ENCODE results near the gene KCNMA1.

Gene KCNMA1

DNA sequence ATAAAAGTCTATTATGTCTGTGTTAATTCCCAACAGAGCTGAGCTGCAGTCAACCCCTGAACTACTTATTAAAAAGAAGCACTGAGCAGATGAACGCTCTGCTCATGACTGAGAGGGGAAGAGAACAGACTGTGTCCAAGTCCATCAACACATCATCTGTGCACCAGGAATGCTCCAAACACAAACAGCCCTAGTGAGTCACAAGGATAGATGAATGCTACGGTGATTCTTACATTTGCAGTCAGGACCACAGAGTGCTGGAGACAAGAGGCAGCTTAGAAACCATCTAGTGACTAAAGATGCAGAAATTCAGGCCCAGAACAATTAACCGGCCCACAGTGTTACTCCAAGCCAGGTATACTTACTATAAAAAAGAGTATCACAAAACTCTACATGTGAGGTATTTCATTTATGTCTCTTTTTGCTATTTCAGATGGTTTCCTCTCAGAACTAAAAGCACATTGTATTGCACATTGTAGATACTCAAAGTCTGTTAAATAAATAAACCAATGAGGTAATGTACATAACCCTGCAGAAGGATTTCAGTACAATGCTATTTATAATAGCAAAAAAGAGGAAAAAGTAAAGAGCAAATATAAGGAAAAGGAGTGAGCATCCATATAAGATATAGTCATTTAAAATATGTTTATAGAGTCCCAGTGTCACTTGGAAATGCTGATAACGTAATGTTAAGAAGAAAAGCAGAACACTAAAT lies 159.2 kb downstream of the KCNMA1 start:
- DNase-seq, result no peak

DNA sequence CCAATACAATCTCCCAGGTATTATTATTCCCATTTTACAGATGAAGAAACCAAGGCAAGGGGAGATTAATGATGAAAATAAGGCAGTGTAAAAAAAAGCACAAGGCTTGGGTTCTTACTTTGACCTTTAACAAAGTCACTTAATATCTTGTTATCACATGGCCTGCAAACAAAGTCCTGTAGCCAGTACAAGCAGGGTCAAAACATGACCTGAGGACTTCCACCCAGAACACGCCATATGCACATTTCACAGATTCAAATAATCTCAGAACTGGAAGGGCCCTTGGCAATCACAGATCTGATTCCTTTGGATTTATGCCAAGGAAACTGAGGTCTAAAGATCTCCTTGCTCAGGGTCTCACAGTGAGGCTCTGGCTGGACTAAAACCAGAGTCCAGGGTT lies 162.1 kb downstream of the KCNMA1 start:
- no peak for DNase-seq

DNA sequence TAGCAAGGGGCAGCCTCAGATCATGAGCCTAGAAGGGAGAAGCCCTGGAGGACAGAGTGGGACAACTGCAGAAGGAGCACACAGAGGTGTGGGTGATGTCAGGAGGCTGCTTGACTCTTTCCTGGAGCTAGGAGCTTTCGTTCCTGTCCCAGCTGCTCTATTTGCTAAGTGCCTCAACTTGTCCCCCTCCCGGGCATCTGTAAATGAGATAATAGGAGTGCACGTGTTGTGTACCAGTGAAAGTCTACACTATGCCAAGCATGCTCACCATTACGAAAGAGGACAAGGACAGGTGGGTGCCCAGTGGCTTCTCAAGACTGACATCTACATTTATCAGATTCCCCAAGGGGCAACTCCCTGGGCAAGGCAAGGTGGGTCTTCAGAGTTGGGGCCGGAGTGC lies 162.7 kb downstream of the KCNMA1 start:
- DNase-seq, result no peak

DNA sequence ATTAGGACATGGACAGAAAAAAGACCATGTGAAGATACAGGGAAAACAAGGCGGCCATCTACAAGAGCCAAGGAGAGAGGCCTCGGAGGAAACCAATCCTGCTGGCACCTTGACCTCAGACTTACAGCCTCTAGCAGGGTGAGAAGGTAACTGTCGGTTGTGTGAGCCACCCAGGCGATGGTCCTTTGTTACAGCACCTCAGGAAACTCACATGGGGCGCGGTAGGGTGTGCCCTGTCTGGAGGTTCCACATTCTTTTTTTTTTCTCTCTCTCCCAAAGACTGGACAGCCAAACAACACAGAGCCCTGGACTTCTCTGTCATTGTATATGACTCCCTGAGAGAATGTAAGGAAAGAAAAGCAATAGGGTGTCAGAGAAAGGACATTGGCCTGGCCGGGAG lies 163.2 kb downstream of the KCNMA1 start:
- no peak for DNase-seq

DNA sequence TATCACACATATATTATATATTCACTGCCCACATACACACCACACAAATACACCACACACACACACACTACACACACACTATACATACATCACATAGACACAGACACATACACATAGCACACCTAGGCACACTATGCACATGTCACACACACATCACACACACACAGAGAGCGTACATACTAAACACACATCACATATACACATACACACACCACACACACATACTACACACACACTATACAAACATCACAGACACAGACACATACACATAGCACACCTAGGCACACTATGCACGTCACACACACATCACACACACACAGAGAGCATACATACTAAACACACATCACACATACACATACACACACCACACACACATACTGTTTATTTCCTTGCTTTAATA lies 165.5 kb downstream of the KCNMA1 start:
- no peak for DNase-seq

DNA sequence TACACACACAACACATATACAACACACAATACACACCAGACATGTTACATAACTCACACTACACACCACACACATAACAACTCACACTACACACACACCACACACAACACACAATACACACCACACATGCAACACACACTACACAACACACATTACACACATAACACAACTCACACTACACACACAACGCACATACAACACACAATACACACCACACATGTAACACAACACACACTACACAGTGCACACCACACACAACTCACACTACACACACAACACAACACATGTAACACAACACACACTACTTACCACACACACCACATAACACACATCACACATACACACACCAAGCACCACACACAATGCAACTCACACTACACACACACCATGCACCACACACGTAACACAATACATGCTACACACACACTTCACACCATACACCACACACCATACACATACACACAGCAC lies 166.5 kb downstream of the KCNMA1 start:
- no peak for DNase-seq

DNA sequence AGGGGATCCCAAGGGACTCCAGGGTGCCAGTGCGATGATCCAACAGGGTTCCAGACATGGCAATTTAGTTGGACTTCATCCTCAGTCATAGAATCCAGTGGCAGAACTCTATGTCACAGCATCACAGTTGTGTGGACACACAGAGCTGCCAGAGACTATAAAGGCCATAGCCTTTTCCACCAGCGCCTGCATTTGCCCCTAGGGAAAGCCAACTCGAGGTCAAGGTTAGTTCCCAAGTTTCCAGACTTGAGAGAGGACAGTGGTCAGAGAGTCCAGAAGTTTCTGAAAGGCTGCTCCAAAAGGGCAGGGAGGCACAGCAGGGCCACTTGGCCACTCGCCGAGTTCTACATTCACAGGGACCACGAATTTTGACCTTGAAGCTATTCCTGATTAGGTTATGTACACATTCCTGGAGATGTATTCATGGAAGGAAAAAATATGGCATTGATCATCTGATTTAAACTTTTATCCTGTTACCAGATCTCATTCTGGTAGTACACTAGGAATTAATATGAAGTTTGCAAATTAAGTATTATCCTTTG lies 170.1 kb downstream of the KCNMA1 start:
- DNase-seq, result no peak

DNA sequence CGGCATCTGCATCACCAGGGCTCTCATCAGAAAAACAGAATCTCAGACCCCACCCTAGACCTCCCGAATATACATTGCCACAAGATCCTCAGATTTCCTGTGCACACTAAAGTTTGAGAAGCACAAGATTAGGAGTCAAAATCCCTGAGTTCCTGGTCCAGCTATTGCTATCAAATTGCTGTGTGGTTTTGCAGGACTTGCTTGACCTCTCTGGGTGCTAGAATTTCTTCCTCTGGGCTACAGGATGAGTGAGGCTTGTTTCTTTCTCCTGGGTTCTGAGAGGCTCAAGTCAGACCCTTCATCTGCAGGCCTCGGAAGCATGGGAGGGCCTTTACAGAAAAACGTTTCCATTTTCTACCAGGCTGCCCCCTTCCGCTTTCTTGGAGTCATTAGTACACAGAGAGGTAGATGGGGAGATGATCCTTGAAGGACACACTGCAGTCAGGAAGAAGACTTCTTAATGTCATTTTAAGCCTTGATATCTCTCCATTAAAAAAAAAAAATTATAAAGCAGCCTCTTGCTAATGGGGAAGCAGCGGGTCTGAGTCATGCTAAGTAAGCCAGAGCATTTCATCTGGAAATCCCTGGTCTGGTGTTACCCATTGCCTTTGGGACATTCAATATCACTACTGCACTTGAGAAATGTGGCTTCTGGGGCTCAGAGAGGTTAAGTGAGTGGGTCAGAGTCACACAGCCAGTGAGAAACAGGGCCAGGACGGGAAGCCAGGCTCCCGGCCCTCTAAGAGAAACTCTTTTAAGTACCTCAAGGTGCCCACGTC lies 173.5 kb downstream of the KCNMA1 start:
- peak in 3 of 4 experiments; percentile 28 to 44 (median 32) for DNase-seq

DNA sequence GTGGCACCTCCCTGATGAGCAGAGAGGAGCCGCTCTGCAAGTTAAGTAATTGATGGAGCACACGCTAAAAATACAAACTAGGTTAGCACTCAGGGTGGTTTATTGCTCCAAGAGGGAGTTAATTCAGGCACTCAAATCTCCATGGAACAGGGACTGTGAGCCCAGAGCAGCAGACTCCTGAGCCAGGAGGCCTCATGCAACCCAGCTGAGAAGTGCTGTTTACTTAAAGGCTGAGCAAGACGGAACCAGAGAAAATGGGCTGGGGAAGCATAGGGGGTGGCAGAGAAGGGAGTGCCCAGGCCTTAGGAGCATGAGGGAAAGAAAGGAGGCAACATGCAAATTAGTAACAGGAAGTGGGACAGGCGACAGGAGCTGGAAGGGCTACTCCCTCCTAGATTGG lies 174.1 kb downstream of the KCNMA1 start:
- DNase-seq, result no peak

DNA sequence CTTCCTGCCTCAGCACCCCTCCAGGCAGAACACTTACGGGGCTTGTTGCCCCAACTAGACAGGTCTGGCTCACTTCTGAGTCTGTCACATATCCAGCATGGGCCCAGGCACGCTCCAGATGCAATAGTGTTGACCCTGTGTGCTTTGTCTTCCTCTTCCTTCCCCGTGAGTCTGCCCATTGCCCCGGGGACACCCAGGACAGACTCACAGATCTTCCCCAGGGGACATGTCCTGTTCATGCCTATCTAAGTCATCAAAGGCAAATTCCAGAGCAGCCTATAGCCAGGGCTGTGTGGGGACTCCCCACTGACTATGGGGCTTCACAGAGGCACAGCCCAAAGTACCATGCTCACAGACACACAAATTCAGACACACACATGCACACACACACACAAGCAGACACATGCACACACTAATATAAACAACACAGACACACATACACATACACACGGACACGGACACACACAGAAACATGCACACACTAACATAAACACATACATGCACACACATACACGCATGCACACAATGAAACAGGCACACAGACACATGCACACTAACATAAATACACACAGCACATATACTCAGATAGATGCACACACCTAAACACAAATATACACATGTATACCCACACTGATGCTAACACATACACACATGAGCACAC lies 175.8 kb downstream of the KCNMA1 start:
- DNase-seq, result no peak

DNA sequence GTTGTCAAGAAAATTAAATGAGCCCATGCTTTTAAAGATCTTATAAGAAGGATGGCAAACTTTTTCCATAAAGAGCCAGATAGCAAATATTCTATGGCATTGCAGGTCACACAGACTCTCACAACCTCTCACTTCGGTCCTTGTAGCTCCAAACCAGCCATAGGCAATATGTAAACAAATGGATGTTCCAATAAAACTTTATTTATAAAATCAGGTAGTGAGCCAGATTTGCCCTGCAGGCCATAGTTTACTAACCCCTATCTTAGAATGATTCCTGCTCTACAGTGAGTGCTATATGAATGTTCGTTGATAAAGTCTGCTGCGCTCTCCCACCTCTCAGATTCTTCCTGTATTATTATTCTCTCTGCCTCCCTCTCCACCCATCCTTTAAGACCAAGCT lies 177.7 kb downstream of the KCNMA1 start:
- DNase-seq, result no peak

DNA sequence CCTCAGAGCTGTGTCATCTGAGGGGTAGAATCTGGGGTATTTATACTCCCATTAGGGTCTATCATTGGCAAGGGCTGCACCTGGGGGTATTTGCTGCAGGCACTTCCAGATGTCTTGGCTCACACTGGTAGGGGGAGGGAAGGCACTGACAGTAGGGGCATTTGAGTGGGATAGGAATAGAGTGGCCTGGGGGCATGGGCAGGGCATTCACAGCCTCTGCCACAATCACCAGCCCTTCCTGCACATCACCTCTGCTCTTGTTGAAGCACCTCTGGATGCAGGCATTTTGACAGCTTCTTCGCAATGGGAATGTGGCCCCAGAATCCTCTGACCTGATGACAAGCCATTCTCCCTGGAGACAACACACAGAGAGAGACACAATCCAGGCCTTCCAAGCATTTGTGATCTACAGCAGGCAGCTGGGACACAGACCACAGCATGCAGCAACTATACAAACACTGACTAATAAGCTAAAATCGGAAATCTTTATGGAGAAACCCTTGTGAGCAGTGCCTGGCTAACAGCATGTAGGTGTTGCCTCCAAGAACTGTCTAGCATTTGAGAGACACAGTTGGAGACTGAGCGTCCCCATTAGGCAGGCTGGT lies 178.5 kb downstream of the KCNMA1 start:
- DNase-seq, result no peak

DNA sequence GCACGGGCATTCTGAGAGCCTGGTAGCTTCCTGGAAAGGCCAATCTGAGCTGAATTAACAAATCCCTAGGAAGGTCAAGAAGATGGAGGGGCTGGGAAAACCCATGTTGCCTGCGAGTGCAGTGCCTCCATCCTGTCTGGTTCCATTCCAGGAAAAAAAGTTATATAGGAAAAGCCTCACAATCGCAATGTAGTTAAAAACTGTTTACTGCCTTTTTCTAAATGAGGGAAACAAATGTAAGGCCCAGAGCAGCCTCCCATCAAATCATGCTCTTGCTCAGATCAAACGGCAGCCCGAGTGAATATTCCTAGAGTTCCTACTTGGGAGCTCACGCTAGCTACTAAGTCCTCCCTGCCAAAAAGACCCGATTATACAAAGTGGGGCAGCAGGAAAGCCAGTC lies 179.9 kb downstream of the KCNMA1 start:
- DNase-seq, result no peak

DNA sequence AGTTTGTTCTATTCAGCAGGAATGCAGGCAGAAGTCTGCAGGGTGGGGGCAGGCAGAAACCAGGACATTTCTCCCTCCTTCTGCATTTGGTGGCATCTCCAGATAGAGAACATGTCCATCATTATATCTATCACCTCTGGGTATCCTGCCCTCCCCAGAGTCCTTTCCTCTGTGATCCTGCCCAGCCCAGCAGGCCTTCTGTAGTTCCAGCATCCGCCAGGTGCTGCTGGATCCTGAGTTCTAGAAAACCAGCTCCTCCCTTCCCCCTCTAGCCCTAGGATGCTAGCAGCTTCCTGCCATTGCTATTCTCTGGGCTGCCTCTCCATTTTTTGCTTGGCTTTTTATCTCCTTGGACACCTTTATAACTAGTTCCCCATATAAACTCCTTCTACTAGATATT lies 180.3 kb downstream of the KCNMA1 start:
- DNase-seq, result no peak

DNA sequence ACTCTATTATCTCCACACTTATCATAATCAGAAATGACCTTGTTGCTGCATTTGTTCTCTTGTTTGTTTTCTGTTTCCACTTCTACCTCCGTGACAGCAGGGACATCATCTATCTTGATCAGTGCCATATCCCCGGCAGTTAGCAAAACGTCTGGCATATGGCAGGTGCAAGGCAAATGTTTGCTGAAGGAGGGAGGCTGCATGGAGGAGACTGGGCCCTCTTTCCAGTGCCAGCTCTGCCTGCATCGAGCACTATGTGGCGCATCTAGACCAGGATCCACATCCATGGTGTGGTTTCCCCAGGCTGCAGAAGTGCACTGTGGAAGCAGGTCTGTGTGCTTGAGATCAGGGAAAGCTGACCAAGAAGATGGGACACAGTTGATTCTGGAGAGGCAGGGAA lies 181.2 kb downstream of the KCNMA1 start:
- DNase-seq, result peak in 3 of 4 experiments; percentile 16 to 56 (median 30)

DNA sequence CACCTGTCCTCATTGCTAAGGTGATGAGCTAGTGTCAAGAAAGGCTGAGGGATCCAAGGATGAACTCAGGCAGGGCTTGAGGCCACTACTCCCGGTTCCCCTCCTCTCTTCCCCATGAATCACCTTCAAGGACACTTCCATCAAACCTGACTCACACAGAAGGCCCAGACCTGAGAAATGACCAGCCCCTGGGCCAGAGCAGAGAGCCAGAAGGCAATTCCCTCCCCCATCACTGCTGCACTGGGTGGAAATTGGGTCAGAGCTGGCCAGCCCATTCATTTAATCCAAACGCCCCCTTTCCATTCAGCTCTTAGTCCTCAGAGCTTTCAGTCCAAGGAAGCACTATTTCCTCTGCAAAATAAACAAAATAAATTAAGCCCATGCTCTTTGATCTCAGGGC lies 182.0 kb downstream of the KCNMA1 start:
- no peak for DNase-seq

DNA sequence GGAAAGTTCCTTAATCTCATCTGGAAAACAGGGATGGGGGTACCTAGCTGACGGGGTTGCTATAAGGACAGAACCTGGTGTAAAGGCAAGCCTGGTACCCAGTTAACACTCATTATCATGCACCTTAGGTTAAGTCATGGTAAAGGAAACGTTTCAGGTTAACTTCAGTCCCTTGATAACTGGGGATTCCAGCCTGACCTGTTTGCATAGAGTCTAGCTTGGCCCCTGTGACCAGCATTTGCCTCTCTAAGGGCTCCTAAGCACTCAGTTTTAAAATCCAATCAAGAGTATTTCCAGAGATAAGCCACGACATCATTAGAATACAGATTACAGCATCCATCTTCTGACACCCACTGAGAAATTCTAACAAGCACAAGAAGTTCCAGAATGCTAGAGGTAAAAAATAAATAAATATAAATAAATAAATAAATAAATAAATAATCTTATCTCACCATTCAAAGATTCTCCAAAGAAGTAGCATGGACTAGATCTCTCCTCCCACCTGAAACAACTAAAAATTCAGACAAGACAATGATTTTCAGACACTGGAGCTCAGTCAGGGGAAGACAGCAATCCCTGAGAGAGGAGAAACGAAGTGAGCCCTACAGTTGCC lies 184.6 kb downstream of the KCNMA1 start:
- no peak for DNase-seq

DNA sequence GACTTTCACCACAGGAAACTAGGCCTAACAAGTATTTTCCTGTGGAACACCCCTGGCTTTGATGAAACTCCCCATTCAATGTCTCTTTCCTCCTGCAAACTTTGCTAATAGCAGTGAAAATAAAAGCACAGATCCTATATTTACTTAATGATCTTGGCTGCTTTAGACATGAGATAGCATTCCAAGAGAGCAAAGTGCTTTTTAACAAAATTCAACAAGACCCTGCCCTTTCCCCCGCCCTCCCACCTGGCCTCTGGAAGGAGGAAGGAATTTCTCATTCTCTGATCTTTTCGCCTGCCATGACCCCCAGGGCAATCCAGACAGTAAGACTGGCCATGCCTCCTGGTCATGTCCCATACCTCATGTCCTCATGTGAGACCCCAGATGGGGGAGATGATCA lies 185.7 kb downstream of the KCNMA1 start:
- no peak for DNase-seq

DNA sequence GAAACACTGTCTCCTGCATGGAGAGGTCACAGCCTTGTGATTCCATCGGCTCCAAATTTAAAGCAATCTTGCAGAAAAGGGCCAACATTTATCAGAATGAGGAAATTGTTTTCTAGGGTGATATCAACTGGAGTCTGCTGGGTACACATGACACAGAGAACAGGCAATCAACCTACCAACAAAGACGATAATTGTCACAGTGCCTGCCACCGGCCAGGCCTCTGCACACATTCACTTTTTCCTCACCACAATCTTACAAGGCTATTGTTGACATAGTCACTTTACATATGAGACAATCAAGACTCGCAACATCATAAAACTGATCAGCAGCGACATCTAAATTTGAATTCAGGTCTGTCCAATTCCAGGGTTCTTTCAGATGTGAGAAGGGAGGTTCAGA lies 189.4 kb downstream of the KCNMA1 start:
- DNase-seq, result no peak

DNA sequence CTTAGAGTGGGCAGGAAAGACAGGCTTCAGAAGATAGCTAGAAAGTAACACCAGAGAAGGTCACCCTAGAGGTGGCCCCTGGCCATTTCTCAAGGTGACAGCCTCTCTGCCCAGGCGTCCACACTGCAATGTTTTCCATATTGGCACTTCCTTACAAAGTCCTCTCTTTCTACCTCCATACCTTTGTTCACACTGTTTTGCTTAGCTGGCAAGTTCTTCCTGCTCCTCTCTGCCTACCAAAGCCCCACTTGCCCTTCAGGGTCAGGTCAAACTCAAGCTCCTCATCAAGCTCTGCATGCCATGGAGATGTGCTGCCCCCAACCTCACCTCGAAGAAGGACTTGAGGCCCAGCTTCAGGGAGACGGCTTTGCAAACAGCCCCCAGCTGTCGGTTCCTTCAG lies 190.9 kb downstream of the KCNMA1 start:
- DNase-seq, result no peak

DNA sequence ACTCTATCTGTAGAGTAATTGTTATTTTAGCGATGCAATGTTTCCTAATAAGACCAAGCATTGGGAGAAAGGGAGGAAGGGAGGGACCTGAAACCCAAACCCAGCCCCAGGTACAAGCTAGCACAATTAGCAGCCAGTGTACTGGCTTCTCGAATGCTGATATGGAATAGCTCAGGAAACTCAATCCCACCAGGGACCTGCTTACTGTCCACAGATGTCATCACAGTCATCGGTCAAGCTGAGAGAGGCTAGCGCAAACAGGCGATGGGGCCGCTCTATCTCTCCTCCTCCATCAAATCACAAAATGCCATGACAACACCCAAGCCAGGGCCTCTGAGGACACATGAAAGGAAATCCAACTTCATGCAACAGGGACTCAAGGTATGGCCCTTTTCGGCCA lies 192.1 kb downstream of the KCNMA1 start:
- DNase-seq, result no peak

DNA sequence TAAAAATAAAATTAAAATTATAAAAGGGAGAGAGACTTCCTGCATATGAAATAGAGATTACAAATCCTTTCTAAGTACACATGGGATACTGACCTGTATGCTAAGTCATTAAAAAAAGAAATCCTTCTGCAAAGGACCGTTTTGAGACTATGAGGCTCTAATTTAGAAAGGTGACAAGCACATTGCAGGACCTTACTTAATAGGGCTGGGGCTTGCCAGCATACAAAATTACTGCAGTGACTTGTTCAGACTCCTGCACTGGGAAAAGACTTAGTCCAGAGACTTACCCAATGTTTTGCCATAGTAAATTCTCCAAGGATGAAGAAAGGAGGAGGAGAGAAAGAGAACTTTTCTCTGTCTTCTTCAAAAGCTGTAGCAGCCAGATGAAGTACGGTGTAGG lies 193.6 kb downstream of the KCNMA1 start:
- no peak for DNase-seq

Measured in suppressor macrophage (primary cell).